ENCODE data around the gene TMEM135. TPM values are rescaled to one million over a fixed set of nuclear protein-coding genes. Genes with fewer than 3 reads are reported as not detected.
"Not testable (repeated sequence)": the region's sequence is repeated elsewhere in the genome, so short reads cannot be mapped to it uniquely, and the experiment has no call there.

TMEM135 gene
- total RNA-seq, 1 donor from 2014 or later = 36.0 TPM

GRCh38 chr11:87022254-87022653 is 15.5 kb upstream of the TMEM135 start:
- peaks cover 13% of the 10 kb centered on the region for H3K4me1 Mint-ChIP-seq
- DNase-seq (ENCODE audit: low spot score in 2 of 2, unreplicated experiment in 2 of 2) = no peak
- H3K27me3 Mint-ChIP-seq (ENCODE audit: low read depth) = no peaks in the 10 kb centered on the region
- peak overlapping the region; percentile 2 for H3K27ac Mint-ChIP-seq
- TF ChIP-seq, protein P1, sequence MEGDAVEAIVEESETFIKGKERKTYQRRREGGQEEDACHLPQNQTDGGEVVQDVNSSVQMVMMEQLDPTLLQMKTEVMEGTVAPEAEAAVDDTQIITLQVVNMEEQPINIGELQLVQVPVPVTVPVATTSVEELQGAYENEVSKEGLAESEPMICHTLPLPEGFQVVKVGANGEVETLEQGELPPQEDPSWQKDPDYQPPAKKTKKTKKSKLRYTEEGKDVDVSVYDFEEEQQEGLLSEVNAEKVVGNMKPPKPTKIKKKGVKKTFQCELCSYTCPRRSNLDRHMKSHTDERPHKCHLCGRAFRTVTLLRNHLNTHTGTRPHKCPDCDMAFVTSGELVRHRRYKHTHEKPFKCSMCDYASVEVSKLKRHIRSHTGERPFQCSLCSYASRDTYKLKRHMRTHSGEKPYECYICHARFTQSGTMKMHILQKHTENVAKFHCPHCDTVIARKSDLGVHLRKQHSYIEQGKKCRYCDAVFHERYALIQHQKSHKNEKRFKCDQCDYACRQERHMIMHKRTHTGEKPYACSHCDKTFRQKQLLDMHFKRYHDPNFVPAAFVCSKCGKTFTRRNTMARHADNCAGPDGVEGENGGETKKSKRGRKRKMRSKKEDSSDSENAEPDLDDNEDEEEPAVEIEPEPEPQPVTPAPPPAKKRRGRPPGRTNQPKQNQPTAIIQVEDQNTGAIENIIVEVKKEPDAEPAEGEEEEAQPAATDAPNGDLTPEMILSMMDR (IDR thresholded peaks at IDR 0.05; ENCODE audit: unreplicated experiment) = no peak
- peaks cover 24% of the 10 kb centered on the region for H3K9me3 Mint-ChIP-seq
- H3K4me3 Mint-ChIP-seq = no peak overlapping the region
- peaks cover 4% of the 10 kb centered on the region for H3K36me3 Mint-ChIP-seq

- peaks cover 13% of the 10 kb centered on the region for H3K4me1 Mint-ChIP-seq
- peaks cover 24% of the 10 kb centered on the region for H3K9me3 Mint-ChIP-seq
- peaks cover 4% of the 10 kb centered on the region for H3K36me3 Mint-ChIP-seq
- H3K27ac Mint-ChIP-seq = no peak overlapping the region
- TF ChIP-seq, protein P1 (IDR thresholded peaks at IDR 0.05; ENCODE audit: unreplicated experiment) = no peak
- H3K4me3 Mint-ChIP-seq = no peak overlapping the region
- no peak for DNase-seq (ENCODE audit: low spot score in 2 of 2, unreplicated experiment in 2 of 2)
- no peaks in the 10 kb centered on the region for H3K27me3 Mint-ChIP-seq (ENCODE audit: low read depth)
Observed at GRCh38 chr11:87022738-87023137, 15.0 kb upstream of the TMEM135 start.

GRCh38 chr11:87026415-87026814 is 11.3 kb upstream of the TMEM135 start:
- H3K4me1 Mint-ChIP-seq = peaks cover 15% of the 10 kb centered on the region
- H3K27me3 Mint-ChIP-seq (ENCODE audit: low read depth); H3K36me3 Mint-ChIP-seq; H3K4me3 Mint-ChIP-seq; DNase-seq (ENCODE audit: low spot score in 2 of 2, unreplicated experiment in 2 of 2); H3K27ac Mint-ChIP-seq: not testable (repeated sequence)
- H3K9me3 Mint-ChIP-seq = peaks cover 24% of the 10 kb centered on the region

- no peaks in the 10 kb centered on the region for H3K27me3 Mint-ChIP-seq (ENCODE audit: low read depth)
- H3K36me3 Mint-ChIP-seq = peaks cover 3% of the 10 kb centered on the region
- no peak overlapping the region for H3K27ac Mint-ChIP-seq
- peaks cover 9% of the 10 kb centered on the region for H3K4me1 Mint-ChIP-seq
- peaks cover 9% of the 10 kb centered on the region for H3K9me3 Mint-ChIP-seq
- TF ChIP-seq, protein P1 (IDR thresholded peaks at IDR 0.05; ENCODE audit: unreplicated experiment) = no peak
- no peak overlapping the region for H3K4me3 Mint-ChIP-seq
- no peak for DNase-seq (ENCODE audit: low spot score in 2 of 2, unreplicated experiment in 2 of 2)
Observed at GRCh38 chr11:87030458-87031054, 7.2 kb upstream of the TMEM135 start.

DNA sequence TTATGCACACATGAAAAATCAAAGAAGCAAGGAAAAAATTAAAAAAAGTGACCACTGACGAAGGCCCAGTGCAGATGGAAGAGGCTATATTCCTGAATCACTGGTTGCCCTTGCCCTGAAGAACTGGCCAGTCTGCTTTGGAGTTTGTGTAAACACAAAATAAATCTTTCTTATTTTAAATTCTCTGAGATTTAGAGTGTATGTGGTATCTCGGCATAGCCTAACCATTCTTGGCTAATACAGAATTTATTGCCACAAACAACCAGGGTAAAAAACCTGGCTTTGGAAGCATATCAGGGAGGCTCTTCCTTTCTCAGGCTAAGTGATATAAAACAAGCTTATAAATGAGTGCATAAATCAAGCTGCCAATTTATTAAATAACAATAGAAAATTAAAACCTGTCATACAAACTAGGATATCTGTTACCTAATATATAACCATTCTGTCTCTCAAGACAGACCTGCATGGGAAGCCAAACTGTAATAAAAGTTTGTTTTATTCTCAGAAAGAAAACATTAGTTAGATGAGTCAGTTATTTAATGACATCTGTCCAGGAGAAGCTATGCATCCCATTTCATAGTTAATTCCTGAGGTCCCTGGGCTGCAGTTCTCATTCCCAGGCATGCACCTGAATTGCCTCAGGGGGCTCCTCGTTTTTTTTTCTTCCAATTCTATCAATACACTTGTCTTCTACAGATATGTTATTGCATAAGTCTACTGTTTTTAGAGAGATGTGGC is 6.1 kb upstream of the TMEM135 start:
- Mint-ChIP-seq H3K4me1 (peaks cover 9% of the 10 kb centered on the region), H3K27ac (no peak overlapping the region), H3K9me3 (peaks cover under 1% of the 10 kb centered on the region), H3K27me3 (ENCODE audit: low read depth) (no peaks in the 10 kb centered on the region), H3K36me3 (no peaks in the 10 kb centered on the region), H3K4me3 (no peak overlapping the region)
- no peak for DNase-seq (ENCODE audit: low spot score in 2 of 2, unreplicated experiment in 2 of 2)
- TF ChIP-seq, protein P1 (IDR thresholded peaks at IDR 0.05; ENCODE audit: unreplicated experiment) = no peak

DNA sequence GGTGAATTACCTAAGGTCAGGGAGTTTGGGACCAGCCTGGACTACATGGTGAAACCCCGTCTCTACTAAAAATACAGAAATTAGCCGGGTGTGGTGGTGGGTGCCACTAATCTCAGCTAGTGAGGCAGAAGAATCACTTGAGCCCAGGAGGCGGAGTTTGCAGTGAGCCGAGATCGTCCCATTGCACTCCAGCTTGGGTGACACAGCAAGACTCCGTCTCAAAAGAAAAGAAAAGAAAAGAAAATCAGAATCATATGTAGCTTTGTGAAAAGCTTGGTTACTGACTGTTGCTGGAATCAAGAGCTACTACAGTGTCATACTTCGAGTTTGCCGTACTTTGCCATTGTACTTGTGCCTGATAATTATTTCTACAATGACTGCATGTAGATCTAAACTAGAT is 4.2 kb upstream of the TMEM135 start:
- Mint-ChIP-seq H3K27me3 (ENCODE audit: low read depth) (no peaks in the 10 kb centered on the region), H3K9me3 (no peaks in the 10 kb centered on the region), H3K27ac (no peak overlapping the region), H3K36me3 (no peaks in the 10 kb centered on the region), H3K4me1 (peaks cover 16% of the 10 kb centered on the region), H3K4me3 (no peak overlapping the region)
- TF ChIP-seq, protein P1 (IDR thresholded peaks at IDR 0.05; ENCODE audit: unreplicated experiment) = no peak
- DNase-seq (ENCODE audit: low spot score in 2 of 2, unreplicated experiment in 2 of 2) = no peak

All from mesothelial cell of epicardium (in vitro differentiated cells).